Cardiac fibroblast (primary cell): ENCODE results near the gene PSMD1.
A peak's percentile ranks its signal among the peaks of the same experiment; 100 is the strongest.
"Not testable (repeated sequence)": the region's sequence is repeated elsewhere in the genome, so short reads cannot be mapped to it uniquely, and the experiment has no call there.

Experiments
- DNase-seq, 2 donors: peaks; one replicate each; pipeline versions ENCODE4 v3.0.0 to v3.0.0-alpha.2; 2010; ENCODE audit warnings: low read depth in 2 of 2
- H3K4me3 ChIP-seq, 2 donors: replicated peaks in 1 of 2; 1 replicate in 1 of 2; 2 replicates in 1 of 2; pipeline ENCODE4 v1.5.1; 2011; ENCODE audit warnings: low read depth in 2 of 2, low read length in 2 of 2, mild to moderate bottlenecking in 2 of 2, moderate library complexity in 1 of 2
- TF ChIP-seq, protein P1 (sequence below): IDR thresholded peaks from one replicate; pipeline ENCODE4 v1.5.1; 2011; ENCODE audit warnings: low read depth, mild to moderate bottlenecking, low read length, inconsistent platforms

Gene PSMD1

GRCh38 chr2:231189171-231189530 lies 132.5 kb downstream of the PSMD1 start:
- H3K4me3 ChIP-seq = no peak overlapping the region
- DNase-seq = no peak
- TF ChIP-seq, protein P1, sequence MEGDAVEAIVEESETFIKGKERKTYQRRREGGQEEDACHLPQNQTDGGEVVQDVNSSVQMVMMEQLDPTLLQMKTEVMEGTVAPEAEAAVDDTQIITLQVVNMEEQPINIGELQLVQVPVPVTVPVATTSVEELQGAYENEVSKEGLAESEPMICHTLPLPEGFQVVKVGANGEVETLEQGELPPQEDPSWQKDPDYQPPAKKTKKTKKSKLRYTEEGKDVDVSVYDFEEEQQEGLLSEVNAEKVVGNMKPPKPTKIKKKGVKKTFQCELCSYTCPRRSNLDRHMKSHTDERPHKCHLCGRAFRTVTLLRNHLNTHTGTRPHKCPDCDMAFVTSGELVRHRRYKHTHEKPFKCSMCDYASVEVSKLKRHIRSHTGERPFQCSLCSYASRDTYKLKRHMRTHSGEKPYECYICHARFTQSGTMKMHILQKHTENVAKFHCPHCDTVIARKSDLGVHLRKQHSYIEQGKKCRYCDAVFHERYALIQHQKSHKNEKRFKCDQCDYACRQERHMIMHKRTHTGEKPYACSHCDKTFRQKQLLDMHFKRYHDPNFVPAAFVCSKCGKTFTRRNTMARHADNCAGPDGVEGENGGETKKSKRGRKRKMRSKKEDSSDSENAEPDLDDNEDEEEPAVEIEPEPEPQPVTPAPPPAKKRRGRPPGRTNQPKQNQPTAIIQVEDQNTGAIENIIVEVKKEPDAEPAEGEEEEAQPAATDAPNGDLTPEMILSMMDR = no peak

DNA sequence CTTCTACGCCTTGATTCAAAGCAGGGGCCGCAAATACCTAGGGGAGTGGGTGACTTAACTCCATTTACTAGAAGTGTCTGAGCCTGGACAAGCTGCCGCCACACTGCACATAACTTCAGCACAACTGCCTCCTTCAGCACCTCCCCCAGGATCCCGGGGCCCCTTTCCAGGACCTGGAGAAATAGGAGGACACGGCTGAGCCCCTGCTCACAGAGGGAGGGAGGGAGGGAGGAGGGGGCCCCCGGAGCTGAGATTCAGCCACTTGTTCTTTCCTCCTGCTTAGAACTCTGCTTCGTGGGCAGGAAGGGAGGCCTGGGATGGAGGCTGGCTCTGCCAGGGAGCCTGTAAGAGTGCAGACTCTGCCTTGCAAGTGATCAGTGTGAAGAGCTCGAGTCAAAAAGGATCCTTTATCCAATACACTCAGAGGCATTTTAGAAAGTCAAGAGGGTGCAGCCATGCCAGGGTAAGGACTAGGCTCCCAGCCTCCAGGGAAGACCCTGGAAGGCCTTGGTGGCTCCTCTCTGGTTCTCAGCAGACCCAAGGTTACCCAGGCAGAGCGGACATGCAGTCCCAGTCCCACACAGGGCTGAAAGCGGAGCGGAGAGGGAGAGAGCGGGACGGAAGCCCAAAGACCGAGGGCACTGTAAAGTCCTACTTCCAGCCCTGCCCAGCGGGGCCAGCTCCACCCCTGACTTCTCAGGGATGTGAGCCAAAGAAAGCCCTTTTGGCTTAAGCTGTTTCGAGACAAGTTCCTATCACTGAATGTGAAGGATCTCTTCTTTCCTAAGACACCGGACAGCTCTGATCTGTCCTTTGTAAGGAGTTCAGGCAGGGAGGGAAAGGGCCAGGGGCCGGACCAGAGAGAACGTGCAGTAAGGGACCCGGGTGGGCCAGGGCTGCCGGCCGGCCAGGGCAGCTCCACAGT lies 133.2 kb downstream of the PSMD1 start:
- H3K4me3 ChIP-seq = peak overlapping the region in 1 of 2 donors; percentile 26
- DNase-seq = peak; percentile 68 to 73
- TF ChIP-seq, protein P1 = no peak

- peak; percentile 59 to 71 for DNase-seq
- peak overlapping the region in 1 of 2 donors; percentile 26 for H3K4me3 ChIP-seq
- TF ChIP-seq, protein P1 = no peak
These were observed 134.0 kb downstream of the PSMD1 start for GRCh38 chr2:231190531-231191197.

DNA sequence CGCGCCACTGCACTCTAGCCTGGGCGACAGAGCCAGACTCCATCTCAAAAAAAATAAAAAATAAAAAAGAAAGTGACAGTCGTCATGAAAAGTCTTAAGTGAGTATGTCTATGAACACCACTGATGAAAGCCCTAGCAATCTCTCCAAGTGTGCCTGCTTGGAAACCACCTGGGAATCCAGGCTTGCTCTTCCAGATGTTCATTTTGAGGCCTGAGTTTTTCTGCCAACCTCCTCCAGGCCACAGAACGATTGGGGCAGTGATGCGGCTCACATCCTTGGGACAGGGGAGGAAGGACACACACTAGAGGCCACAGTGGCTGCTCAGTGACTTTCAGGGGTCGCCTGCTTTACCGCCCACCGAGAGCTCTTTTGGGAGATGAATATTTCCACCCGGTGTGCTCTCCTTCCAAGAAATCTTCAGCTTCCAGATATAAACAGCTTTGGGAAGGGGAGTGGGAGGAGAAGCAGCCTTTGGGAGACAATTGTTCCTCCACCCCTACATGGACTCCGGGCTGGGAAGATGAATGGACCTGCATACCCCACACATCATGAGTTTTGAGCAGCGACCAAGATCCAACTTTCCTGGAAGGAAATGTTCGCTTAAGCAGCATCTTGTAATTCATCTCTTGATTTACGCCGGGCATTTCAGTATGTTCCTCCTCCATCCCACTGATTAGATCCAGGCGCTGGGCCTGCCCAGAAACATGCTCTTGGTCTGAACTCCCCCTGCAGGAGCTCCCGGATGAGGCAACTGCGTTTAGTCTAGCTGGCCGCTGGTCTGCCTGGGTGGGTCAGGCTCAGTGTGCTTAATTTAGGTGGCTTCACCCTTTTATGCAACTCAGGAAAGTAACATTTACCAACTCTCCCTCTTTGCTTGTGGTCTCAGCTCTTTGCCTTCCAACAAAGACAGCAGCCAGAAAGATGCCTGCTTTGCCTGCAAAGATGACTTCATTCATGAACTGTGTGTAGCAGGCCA lies 135.5 kb downstream of the PSMD1 start:
- TF ChIP-seq, protein P1 = peak; percentile 93
- no peak overlapping the region for H3K4me3 ChIP-seq
- peak; percentile 91 to 94 for DNase-seq

GRCh38 chr2:231193216-231193615 lies 136.5 kb downstream of the PSMD1 start:
- no peak for DNase-seq
- TF ChIP-seq, protein P1 = no peak
- H3K4me3 ChIP-seq = no peak overlapping the region

DNA sequence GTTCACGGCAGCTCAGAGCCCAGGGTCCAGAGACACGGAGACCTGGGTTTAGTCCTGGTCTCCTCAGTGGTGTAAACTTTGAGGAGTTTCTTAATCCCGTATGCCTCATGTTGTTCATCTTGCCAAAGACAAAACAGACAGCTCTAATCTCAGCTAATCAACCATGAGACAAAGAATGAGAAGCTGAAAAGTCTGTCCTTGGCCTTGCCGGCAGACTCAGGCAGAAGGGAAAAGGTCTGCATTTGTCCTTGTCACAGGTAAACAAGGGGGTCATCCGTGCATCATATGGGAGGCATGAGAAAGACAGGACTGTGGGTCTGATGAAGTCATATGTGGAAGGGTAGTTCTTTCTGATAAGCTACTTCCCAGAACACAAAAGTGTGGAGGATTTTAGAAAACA lies 139.9 kb downstream of the PSMD1 start:
- TF ChIP-seq, protein P1 = no peak
- no peak overlapping the region for H3K4me3 ChIP-seq
- no peak for DNase-seq

- not testable (repeated sequence) for DNase-seq
These were observed 140.5 kb downstream of the PSMD1 start for GRCh38 chr2:231197196-231197595.

More at GRCh38 chr2:231197196-231197595, 140.5 kb downstream of the PSMD1 start:
- H3K4me3 ChIP-seq = not testable (repeated sequence)
